K562 (cell line): Measurements from ENCODE around the gene CCL24. TPM values are rescaled to one million over a fixed set of nuclear protein-coding genes. Genes with fewer than 3 reads are reported as not detected.
A peak's percentile ranks its signal among the peaks of the same experiment; 100 is the strongest.
"Not testable (repeated sequence)": the region's sequence is repeated elsewhere in the genome, so short reads cannot be mapped to it uniquely, and the experiment has no call there.

Experiments
- ATAC-seq: fragments of 200-7000 bp; cut with Tn5 transposase; 3 replicates; pipeline ENCODE4 v1.9.1; 2020; ENCODE audit warnings: moderate library complexity
- BruUV-seq: library from RNA; stranded (reverse); fragments of 400-500 nt; replicated peaks from 2 replicates; lab custom pipeline; 2021; lab: Mats Ljungman, UMichigan
- CTCF ChIA-PET: fragments of 300-600 bp; formaldehyde crosslinking; extraction: SDS; loops from one replicate; lab custom pipeline; 2021; ENCODE audit warnings: low intra/inter-chr PET ratio; lab: Yijun Ruan, JAX
- POLR2A ChIA-PET: fragments of 300-600, 350-650 bp; sonication (Branson Sonifier 250); formaldehyde crosslinking; extraction: SDS; loops from one replicate; lab custom pipeline; 2021; ENCODE audit warnings: antibody characterized with exemption, inconsistent platforms; lab: Yijun Ruan, JAX
- DNase-seq, 4 experiments: peaks; one replicate each; pipeline versions ENCODE4 v3.0.0 to v3.0.0-alpha.2; 2011 to 2018; ENCODE audit warnings: low spot score in 3 of 4, mixed read lengths in 3 of 4; ENCODE audit errors: extremely low read depth in 1 of 4
- FAIRE-seq: peaks from 2 replicates; lab custom pipeline; 2011; peaks lifted over from hg19 to GRCh38; lab: Jason Lieb, UNC
- H2AFZ ChIP-seq: 2 replicates; pipeline ENCODE4 v1.6.0; 2011; ENCODE audit warnings: low read depth, low read length, control low read depth, inconsistent platforms
- H3K27ac ChIP-seq: fragments of 200-600 bp; 3 replicates; pipeline ENCODE4 v1.8.0; 2011; ENCODE audit warnings: low read depth, mild to moderate bottlenecking, control low read depth, inconsistent platforms, low read length, moderate library complexity, mixed read lengths; ENCODE audit errors: extremely low read depth
- H3K27me3 ChIP-seq, 2 experiments: fragments of 300-600 bp in 1 of 2; 2 replicates in 1 of 2; 3 replicates in 1 of 2; pipeline versions ENCODE4 v1.6.0 to v1.8.0; 2011; ENCODE audit warnings: inconsistent platforms in 2 of 2, low read length in 2 of 2, mild to moderate bottlenecking in 1 of 2, mixed read lengths in 1 of 2, moderate library complexity in 1 of 2; ENCODE audit not compliant: control insufficient read depth in 2 of 2, insufficient read depth in 2 of 2
- H3K36me3 ChIP-seq: fragments of 300-600 bp; 3 replicates; pipeline ENCODE4 v1.8.0; 2011; ENCODE audit warnings: mild to moderate bottlenecking, low read length, inconsistent platforms; ENCODE audit not compliant: control insufficient read depth, insufficient read depth
- H3K4me1 ChIP-seq, 2 experiments: fragments of 200-600 bp in 1 of 2; replicated peaks in 1 of 2; 2 replicates in 1 of 2; 3 replicates in 1 of 2; pipeline versions ENCODE4 v1.5.1 to v1.8.0; 2011; ENCODE audit warnings: inconsistent platforms in 2 of 2, low read length in 2 of 2, mild to moderate bottlenecking in 1 of 2, mixed read lengths in 1 of 2, moderate library complexity in 1 of 2; ENCODE audit not compliant: control insufficient read depth in 2 of 2, insufficient read depth in 2 of 2
- H3K4me2 ChIP-seq: 2 replicates; pipeline ENCODE4 v1.6.1; 2011; ENCODE audit warnings: low read length, control low read depth, inconsistent platforms, mixed read lengths; ENCODE audit not compliant: insufficient read depth
- H3K4me3 ChIP-seq: fragments of 200-600 bp; sonication (generic), shearing (Covaris generic); 2 replicates; pipeline ENCODE4 v1.5.1; 2016; ENCODE audit warnings: control low read depth, inconsistent platforms
- H3K79me2 ChIP-seq: fragments of 200-600 bp; 3 replicates; pipeline ENCODE4 v1.8.0; 2011; ENCODE audit warnings: low read length, inconsistent platforms; ENCODE audit not compliant: control insufficient read depth, insufficient read depth
- H3K9ac ChIP-seq, 2 experiments: 2 replicates each; pipeline versions ENCODE4 v1.6.0 to v1.6.1; 2011; ENCODE audit warnings: low read depth in 2 of 2, low read length in 2 of 2, control low read depth in 1 of 2, inconsistent platforms in 1 of 2, mild to moderate bottlenecking in 1 of 2, mixed read lengths in 1 of 2; ENCODE audit not compliant: insufficient read depth in 1 of 2
- H3K9me1 ChIP-seq: one replicate; pipeline ENCODE4 v1.6.0; 2011; ENCODE audit warnings: inconsistent platforms, mild to moderate bottlenecking, low read length, moderate library complexity; ENCODE audit not compliant: control insufficient read depth, insufficient read depth
- H3K9me3 ChIP-seq: replicated peaks from 2 replicates; pipeline ENCODE4 v1.5.1; 2011; ENCODE audit warnings: low read depth, low read length, inconsistent platforms; ENCODE audit not compliant: control insufficient read depth, insufficient read depth
- H4K20me1 ChIP-seq: replicated peaks from 2 replicates; pipeline ENCODE4 v1.6.1; 2011; ENCODE audit warnings: low read length, inconsistent platforms, mixed read lengths; ENCODE audit not compliant: control insufficient read depth, insufficient read depth
- ETS2 ChIP-seq: IDR thresholded peaks from 2 replicates; pipeline ENCODE4 v1.6.1; 2016; ENCODE audit warnings: borderline replicate concordance, missing genetic modification characterization, mild to moderate bottlenecking, moderate library complexity, missing compliant biosample characterization; ENCODE audit not compliant: poor library complexity, severe bottlenecking
- NRF1 ChIP-seq, 2 experiments: fragments of 450-650 bp; IDR thresholded peaks in 1 of 2; conservative IDR thresholded peaks in 1 of 2; 2 replicates each; pipeline ENCODE4 v1.6.1; 2014; ENCODE audit warnings: mild to moderate bottlenecking in 2 of 2
- SAFB ChIP-seq: fragments of 200-400 bp; formaldehyde crosslinking; IDR thresholded peaks from 2 replicates; pipeline ENCODE4 v1.6.1; 2017; ENCODE audit warnings: low read depth, low read length, borderline replicate concordance
- TCF7 ChIP-seq: sonication (generic); IDR thresholded peaks from 2 replicates; pipeline ENCODE4 v1.6.1; 2016; ENCODE audit warnings: antibody characterized with exemption, borderline replicate concordance
- THRAP3 ChIP-seq: fragments of 450-650 bp; IDR thresholded peaks from 2 replicates; pipeline ENCODE4 v1.6.1; 2016; ENCODE audit warnings: mild to moderate bottlenecking, inconsistent platforms, borderline replicate concordance
- ZC3H8 ChIP-seq: fragments of 450-650 bp; IDR thresholded peaks from 2 replicates; pipeline ENCODE4 v1.6.1; 2017
- WGBS: fragments of 100-300 bp; shearing (Covaris generic); methylation state at CpG from one replicate; pipeline ENCODE4 v1.1.6; 2016; ENCODE audit warnings: low coverage, mixed read lengths; ENCODE audit not compliant: insufficient coverage; ENCODE audit errors: missing lambda C conversion rate; 5-methylcytosine and 5-hydroxymethylcytosine counted together
- in situ Hi-C: fragments of 300-500 bp; cut with MboI; formaldehyde crosslinking; loops from 4 replicates; pipeline ENCODE4 v1.15.0; 2018; ENCODE audit warnings: inconsistent platforms, mixed read lengths
- intact Hi-C: fragments of 100-400 bp; cut with micrococcal nuclease; formaldehyde crosslinking; loops from 2 replicates; pipeline ENCODE4 v1.14.2; 2022
- polyA plus RNA-seq, 8 experiments: library from polyadenylated mRNA; depleted of rRNA in 4 of 8; stranded (reverse) in 5 of 8; unstranded in 3 of 8; fragments of >200 nt; fragmentation: Nextera tagmentation in 2 of 8; fragmentation: Illumina TruSeq in 1 of 8; extraction: Ambion mirVana in 2 of 8; extraction: Trizol in 1 of 8; gene quantifications; 2 replicates each; pipeline versions ENCODE4 v1.2.1 to v1.2.3, GENCODE V29; 2011 to 2014; ENCODE audit warnings: inconsistent platforms in 1 of 8, missing spikeins in 1 of 8
- total RNA-seq, 7 experiments: library from RNA; depleted of rRNA in 6 of 7; stranded (reverse); fragments of >200 nt in 6 of 7; fragmentation: Illumina TruSeq in 2 of 7; extraction: Trizol in 2 of 7; gene quantifications; 2 replicates each; pipeline versions ENCODE4 v1.2.1 to v1.2.3, GENCODE V29; 2011 to 2021; ENCODE audit warnings: low replicate concordance in 1 of 7
- TF ChIP-seq, protein P1 (sequence below): IDR thresholded peaks from 3 replicates; pipeline ENCODE4 v1.6.1; 2011; ENCODE audit warnings: borderline replicate concordance, mild to moderate bottlenecking, moderate library complexity; ENCODE audit not compliant: insufficient read length; ENCODE audit errors: extremely low read depth
- TF ChIP-seq, protein P2 (sequence below): sonication (generic); formaldehyde crosslinking; IDR thresholded peaks from 2 replicates; pipeline ENCODE4 v1.8.1; 2023; ENCODE audit warnings: mild to moderate bottlenecking, missing genetic modification reagents

CCL24 gene
- total and polyA plus RNA-seq, 9 of the 15 experiments (the other 6 are each of a cell fraction or from before 2014, with no cell fraction given), result 0.45 to 3.6 (median 0.95) TPM; not detected in 1

DNA sequence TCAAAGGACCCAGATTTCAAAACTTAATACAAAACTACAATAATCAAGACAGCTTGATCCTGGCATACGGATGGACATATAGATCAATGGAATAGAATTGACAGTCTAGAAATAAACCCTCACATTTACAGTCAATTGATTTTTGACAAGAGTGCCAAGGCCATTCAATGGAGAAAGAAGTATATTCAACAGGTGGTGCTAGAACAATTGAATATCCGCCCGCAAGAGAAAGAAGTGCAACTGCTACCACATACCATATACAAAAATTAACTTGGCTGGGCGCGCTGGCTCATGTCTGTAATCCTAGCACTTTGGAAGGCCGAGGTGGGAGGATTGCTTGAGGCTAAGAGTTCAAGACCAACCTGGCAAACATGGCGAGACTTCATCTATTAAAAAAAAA lies 23.2 kb upstream of the CCL24 start (continued):
- TF ChIP-seq, protein P1, sequence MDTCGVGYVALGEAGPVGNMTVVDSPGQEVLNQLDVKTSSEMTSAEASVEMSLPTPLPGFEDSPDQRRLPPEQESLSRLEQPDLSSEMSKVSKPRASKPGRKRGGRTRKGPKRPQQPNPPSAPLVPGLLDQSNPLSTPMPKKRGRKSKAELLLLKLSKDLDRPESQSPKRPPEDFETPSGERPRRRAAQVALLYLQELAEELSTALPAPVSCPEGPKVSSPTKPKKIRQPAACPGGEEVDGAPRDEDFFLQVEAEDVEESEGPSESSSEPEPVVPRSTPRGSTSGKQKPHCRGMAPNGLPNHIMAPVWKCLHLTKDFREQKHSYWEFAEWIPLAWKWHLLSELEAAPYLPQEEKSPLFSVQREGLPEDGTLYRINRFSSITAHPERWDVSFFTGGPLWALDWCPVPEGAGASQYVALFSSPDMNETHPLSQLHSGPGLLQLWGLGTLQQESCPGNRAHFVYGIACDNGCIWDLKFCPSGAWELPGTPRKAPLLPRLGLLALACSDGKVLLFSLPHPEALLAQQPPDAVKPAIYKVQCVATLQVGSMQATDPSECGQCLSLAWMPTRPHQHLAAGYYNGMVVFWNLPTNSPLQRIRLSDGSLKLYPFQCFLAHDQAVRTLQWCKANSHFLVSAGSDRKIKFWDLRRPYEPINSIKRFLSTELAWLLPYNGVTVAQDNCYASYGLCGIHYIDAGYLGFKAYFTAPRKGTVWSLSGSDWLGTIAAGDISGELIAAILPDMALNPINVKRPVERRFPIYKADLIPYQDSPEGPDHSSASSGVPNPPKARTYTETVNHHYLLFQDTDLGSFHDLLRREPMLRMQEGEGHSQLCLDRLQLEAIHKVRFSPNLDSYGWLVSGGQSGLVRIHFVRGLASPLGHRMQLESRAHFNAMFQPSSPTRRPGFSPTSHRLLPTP, result no peak
- no peak for TF ChIP-seq ETS2
- no peak for TF ChIP-seq SAFB
- TF ChIP-seq TCF7, result no peak
- no peak for TF ChIP-seq ZC3H8
- no peak for TF ChIP-seq THRAP3

DNA sequence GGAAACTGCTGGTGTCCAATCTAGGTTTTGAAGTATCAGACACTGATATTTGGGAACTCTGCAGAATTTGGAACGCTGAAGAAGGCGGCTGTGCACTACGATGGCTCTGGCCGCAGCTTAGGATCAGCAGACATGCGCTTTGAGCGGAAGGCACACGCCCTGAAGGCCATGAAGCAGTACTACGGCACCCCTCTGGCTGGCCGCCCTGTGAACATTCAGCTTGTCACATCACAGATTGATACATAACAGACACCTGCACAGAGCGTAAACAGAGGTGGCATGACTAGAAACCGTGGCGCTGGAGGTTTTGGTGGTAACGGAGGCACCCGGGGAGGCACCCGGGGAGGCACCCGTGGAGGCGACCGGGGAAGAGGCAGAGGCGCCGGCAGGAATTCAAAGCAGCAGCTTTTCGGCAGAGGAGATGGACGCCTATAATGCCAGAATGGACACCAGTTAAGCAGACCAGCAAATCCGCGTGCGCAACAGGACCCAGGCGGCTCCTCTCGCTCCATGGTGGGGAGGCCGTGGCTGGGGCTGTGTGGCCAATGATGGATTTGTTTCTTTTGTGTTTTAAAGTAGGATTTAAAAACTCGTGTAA lies 22.2 kb upstream of the CCL24 start:
- Histone ChIP-seq H2AFZ (no peak overlapping the region), H3K9me1 (no peaks in the 10 kb centered on the region), H3K4me3 (no peak overlapping the region), H3K36me3 (no peaks in the 10 kb centered on the region), H4K20me1 (no peaks in the 10 kb centered on the region), H3K4me1 (peaks cover 0 to 5% of the 10 kb centered on the region in 2 experiments; a peak in 2 of 5 replicates), H3K27me3 (peaks cover 0 to 2% of the 10 kb centered on the region in 2 experiments; a peak in 1 of 5 replicates), H3K9ac (peak overlapping the region in 1 of 2 experiments; percentile 51; a peak in 1 of 4 replicates), H3K27ac (no peak overlapping the region), H3K4me2 (no peak overlapping the region), H3K79me2 (no peaks in the 10 kb centered on the region), H3K9me3 (no peaks in the 10 kb centered on the region)
- peak; percentile 53 for ATAC-seq
- TF ChIP-seq, protein P2, sequence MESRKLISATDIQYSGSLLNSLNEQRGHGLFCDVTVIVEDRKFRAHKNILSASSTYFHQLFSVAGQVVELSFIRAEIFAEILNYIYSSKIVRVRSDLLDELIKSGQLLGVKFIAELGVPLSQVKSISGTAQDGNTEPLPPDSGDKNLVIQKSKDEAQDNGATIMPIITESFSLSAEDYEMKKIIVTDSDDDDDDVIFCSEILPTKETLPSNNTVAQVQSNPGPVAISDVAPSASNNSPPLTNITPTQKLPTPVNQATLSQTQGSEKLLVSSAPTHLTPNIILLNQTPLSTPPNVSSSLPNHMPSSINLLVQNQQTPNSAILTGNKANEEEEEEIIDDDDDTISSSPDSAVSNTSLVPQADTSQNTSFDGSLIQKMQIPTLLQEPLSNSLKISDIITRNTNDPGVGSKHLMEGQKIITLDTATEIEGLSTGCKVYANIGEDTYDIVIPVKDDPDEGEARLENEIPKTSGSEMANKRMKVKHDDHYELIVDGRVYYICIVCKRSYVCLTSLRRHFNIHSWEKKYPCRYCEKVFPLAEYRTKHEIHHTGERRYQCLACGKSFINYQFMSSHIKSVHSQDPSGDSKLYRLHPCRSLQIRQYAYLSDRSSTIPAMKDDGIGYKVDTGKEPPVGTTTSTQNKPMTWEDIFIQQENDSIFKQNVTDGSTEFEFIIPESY (CRISPR knock-in tag), result peak; percentile 39; the same call in 1 of the 2 replicates
- TF ChIP-seq NRF1 (conservative IDR thresholded peaks at IDR 0.05 in 1 of 2, IDR thresholded peaks at IDR 0.05 in 1 of 2), result no peak
- in situ Hi-C loops, result no loop called here
- FAIRE-seq, result no peak
- WGBS, result 77% methylated on average over 28 of the region's 29 CpGs
- intact Hi-C loops, result no loop called here
- DNase-seq, result no peak
- ChIA-PET CTCF (no interaction called here), POLR2A (interaction anchor here (0.6 to 1.1 kb wide), 3 partner anchors 11 to 94 kb away, joined by 3 to 4 read pairs (median 3); no protein-coding TSS in a partner anchor)
- BruUV-seq, result no TSS peak

DNA sequence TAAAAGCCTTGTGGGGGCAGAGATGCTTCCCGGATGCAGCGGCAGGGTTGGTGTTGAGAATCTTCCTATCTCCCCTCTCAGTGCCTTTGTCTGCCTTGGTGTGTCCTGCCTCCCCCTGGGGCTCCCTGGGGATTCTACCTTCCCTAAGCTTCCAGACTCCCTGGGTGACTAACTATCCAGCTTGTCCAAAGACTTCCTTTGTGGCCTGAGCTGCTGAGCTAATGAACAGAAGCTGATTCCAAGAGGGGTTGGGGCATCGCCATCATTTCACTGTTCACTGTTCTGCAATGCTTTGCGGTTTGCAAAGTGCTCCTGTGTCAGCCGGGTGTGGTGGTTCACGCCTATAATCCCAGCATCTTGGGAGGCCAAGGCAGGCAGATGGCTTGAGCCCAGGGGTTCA lies 20.1 kb upstream of the CCL24 start:
- H2AFZ ChIP-seq, POLR2A ChIA-PET, H3K4me2 ChIP-seq, BruUV-seq, intact Hi-C loops, H3K79me2 ChIP-seq, CTCF ChIA-PET, DNase-seq, H3K9me3 ChIP-seq, H4K20me1 ChIP-seq, in situ Hi-C loops, H3K9ac ChIP-seq, H3K9me1 ChIP-seq, H3K27ac ChIP-seq, H3K27me3 ChIP-seq, ATAC-seq, H3K36me3 ChIP-seq, FAIRE-seq, H3K4me1 ChIP-seq, H3K4me3 ChIP-seq: not testable (repeated sequence)
- 37% methylated on average over 6 of the region's 6 CpGs for WGBS
